Adrenal gland (tissue), 12 donors: ENCODE measurements around the gene LHPP. TPM values are rescaled to one million over a fixed set of nuclear protein-coding genes. Genes with fewer than 3 reads are reported as not detected.
A peak's percentile ranks its signal among the peaks of the same experiment; 100 is the strongest.

ENCODE experiments used
- DNase-seq, 7 donors: peaks; one replicate each; pipeline ENCODE4 v3.0.0-alpha.2; 2019 to 2020
- H3K27ac ChIP-seq, 5 donors: fragments of 200-600 bp; sonication (generic) in 4 of 5; 1 replicate in 3 of 5; 2 replicates in 2 of 5; pipeline versions ENCODE4 v1.5.1 to v1.8.0; 2016 to 2020; ENCODE audit warnings: mild to moderate bottlenecking in 1 of 5
- H3K27me3 ChIP-seq: fragments of 200-600 bp; 2 replicates; pipeline ENCODE4 v1.8.0; 2021
- H3K36me3 ChIP-seq, 2 donors: fragments of 200-600 bp; replicated peaks in 1 of 2; 1 replicate in 1 of 2; 2 replicates in 1 of 2; pipeline versions ENCODE4 v1.5.1 to v1.8.0; 2018 to 2022
- H3K4me1 ChIP-seq, 2 donors: fragments of 200-600 bp; replicated peaks in 1 of 2; 1 replicate in 1 of 2; 2 replicates in 1 of 2; pipeline versions ENCODE4 v1.5.1 to v1.8.0; 2018 to 2021
- H3K4me3 ChIP-seq, 4 donors: fragments of 200-600 bp; sonication (generic) in 3 of 4; one replicate each; pipeline ENCODE4 v1.5.1; 2016 to 2018
- H3K9me3 ChIP-seq, 3 donors: fragments of 200-600 bp; sonication (generic) in 1 of 3; replicated peaks in 1 of 3; 1 replicate in 2 of 3; 2 replicates in 1 of 3; pipeline versions ENCODE4 v1.5.1 to v1.8.0; 2016 to 2021
- POLR2A ChIP-seq, 2 donors: fragments of 450-650 bp; IDR thresholded peaks; one replicate each; pipeline ENCODE4 v1.6.1; 2017; ENCODE audit warnings: antibody characterized with exemption in 2 of 2, mild to moderate bottlenecking in 2 of 2, moderate library complexity in 1 of 2
- WGBS, 4 donors: extraction: QIAGEN DNeasy Blood & Tissue Kit in 2 of 4; methylation state at CpG; one replicate each; pipeline versions ENCODE4 v1.1.5 to v1.1.7; 2013 to 2017; 5-methylcytosine and 5-hydroxymethylcytosine counted together
- intact Hi-C, 2 donors: fragments of 100-400 bp; cut with DNase I; formaldehyde crosslinking; loops; one replicate each; pipeline versions ENCODE4 v1.14.1 to v1.15.0; 2022 to 2023
- polyA plus RNA-seq, 3 donors: library from polyadenylated mRNA; stranded (reverse); fragments of 200-250 nt in 2 of 3; fragments of 350-450 nt in 1 of 3; fragmentation: Illumina TruSeq in 1 of 3; extraction: RNeasy Lipid Tissue Mini Kit (QIAGEN cat#74804) in 1 of 3; gene quantifications; one replicate each; pipeline ENCODE4 v1.2.3, GENCODE V29; 2013 to 2014
- total RNA-seq, 9 donors: library from RNA; depleted of rRNA in 4 of 9; stranded (reverse); fragments of >200 nt in 4 of 9; fragments of 120-200 nt in 1 of 9; fragmentation: NEBNext Ultra II Directional in 1 of 9; extraction: Animal tissue kit (Norgen Biotek cat#: 25700) in 1 of 9; gene quantifications; one replicate each; pipeline versions ENCODE4 v1.1.0 to v1.2.4, GENCODE V29; 2013 to 2023
- TF ChIP-seq, protein P1 (sequence below), 6 experiments: fragments of 450-650 bp in 4 of 6; fragments of 200-600 bp in 2 of 6; sonication (generic) in 1 of 6; IDR thresholded peaks; 1 replicate in 5 of 6; 2 replicates in 1 of 6; pipeline versions ENCODE4 v1.5.1 to v1.8.0; 2016 to 2021; ENCODE audit warnings: antibody characterized with exemption in 6 of 6, mild to moderate bottlenecking in 2 of 6, moderate library complexity in 1 of 6
- donor health status: healthy with polysubstance abuse.
- donor health status: Bipolar disorder and iron deficiency.
- donor health status: DM: yes; HTN: yes; CAD: no.
- donor health status: DM: no; HTN: no; CAD: no.
- donor health status: DM: no; HTN: no; CAD: no.
- donor health status: DM: yes; HTN: yes; CAD: no.

The LHPP gene
- total and polyA plus RNA-seq, 12 donors, result 10.5 to 70.1 (median 43.4) TPM

DNA sequence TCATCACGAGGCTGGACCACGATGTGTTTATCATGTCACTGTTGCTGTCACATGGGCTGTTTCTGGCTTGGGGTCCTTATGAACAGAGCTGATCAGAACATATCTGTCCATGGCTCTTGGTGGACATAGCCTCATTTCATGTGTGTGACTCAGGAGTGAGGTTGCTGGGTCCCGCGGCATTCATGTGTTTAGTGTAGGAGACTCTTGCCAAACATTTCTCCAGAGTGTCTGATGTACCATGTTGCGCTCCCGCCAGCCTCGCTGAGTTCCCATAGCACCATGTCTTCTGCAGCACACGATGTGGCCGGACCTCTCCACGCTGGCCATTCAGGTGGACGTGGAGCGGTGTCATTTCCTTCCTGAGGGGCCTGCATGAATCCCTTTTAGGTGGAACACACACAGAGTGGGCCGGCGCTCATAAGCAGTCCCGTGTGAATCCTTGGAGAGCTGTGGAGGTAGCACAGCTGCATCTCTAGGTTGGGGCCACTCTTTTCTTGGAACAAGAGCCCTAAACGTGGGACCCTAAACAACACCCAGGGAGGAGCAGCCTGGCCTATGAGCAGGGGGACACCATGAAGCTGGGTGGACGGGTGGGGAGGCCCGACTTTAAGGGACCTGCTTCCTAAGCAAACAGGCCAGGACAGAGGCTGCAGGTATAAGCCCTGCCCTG is 134.6 kb downstream of the LHPP start:
- peak in 1 of 7 donors; percentile 10 for DNase-seq

GRCh38 chr10:124596962-124597845 is 135.6 kb downstream of the LHPP start:
- Histone ChIP-seq H3K36me3 (no peaks in the 10 kb centered on the region), H3K4me3 (no peak overlapping the region), H3K27me3 (no peaks in the 10 kb centered on the region), H3K4me1 (no peaks in the 10 kb centered on the region), H3K27ac (no peak overlapping the region), H3K9me3 (no peaks in the 10 kb centered on the region)
- no peak for TF ChIP-seq POLR2A (IDR thresholded peaks at IDR 0.05)
- TF ChIP-seq, protein P1, sequence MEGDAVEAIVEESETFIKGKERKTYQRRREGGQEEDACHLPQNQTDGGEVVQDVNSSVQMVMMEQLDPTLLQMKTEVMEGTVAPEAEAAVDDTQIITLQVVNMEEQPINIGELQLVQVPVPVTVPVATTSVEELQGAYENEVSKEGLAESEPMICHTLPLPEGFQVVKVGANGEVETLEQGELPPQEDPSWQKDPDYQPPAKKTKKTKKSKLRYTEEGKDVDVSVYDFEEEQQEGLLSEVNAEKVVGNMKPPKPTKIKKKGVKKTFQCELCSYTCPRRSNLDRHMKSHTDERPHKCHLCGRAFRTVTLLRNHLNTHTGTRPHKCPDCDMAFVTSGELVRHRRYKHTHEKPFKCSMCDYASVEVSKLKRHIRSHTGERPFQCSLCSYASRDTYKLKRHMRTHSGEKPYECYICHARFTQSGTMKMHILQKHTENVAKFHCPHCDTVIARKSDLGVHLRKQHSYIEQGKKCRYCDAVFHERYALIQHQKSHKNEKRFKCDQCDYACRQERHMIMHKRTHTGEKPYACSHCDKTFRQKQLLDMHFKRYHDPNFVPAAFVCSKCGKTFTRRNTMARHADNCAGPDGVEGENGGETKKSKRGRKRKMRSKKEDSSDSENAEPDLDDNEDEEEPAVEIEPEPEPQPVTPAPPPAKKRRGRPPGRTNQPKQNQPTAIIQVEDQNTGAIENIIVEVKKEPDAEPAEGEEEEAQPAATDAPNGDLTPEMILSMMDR (IDR thresholded peaks at IDR 0.05), result no peak
- peak in 1 of 7 donors; percentile 9 for DNase-seq
- intact Hi-C loops, result no loop called here
- 87 to 91% (median 88%) methylated on average over 14 to 21 of the region's 21 CpGs for WGBS, 4 donors

More for the DNA sequence above, 134.6 kb downstream of the LHPP start:
- intact Hi-C loops, result no loop called here
- no peak overlapping the region for H3K4me3 ChIP-seq
- H3K9me3 ChIP-seq, result no peaks in the 10 kb centered on the region
- no peaks in the 10 kb centered on the region for H3K27me3 ChIP-seq
- WGBS, 4 donors, result 85 to 96% (median 90%) methylated on average over 14 to 18 of the region's 18 CpGs
- no peak overlapping the region for H3K27ac ChIP-seq
- no peaks in the 10 kb centered on the region for H3K36me3 ChIP-seq
- H3K4me1 ChIP-seq, result no peaks in the 10 kb centered on the region
- TF ChIP-seq, protein P1 (IDR thresholded peaks at IDR 0.05), result no peak
- TF ChIP-seq POLR2A (IDR thresholded peaks at IDR 0.05), result no peak

GRCh38 chr10:124597846-124598165 is 136.2 kb downstream of the LHPP start:
- H3K36me3 ChIP-seq, result no peaks in the 10 kb centered on the region
- H3K9me3 ChIP-seq, result no peaks in the 10 kb centered on the region
- TF ChIP-seq POLR2A (IDR thresholded peaks at IDR 0.05), result no peak
- TF ChIP-seq, protein P1 (IDR thresholded peaks at IDR 0.05), result no peak
- no peak overlapping the region for H3K27ac ChIP-seq
- intact Hi-C loops, result no loop called here
- DNase-seq, result peak in 1 of 7 donors; percentile 9
- no peaks in the 10 kb centered on the region for H3K27me3 ChIP-seq
- WGBS, 4 donors, result 90 to 97% (median 94%) methylated on average over 6 to 10 of the region's 10 CpGs
- H3K4me3 ChIP-seq, result no peak overlapping the region
- H3K4me1 ChIP-seq, result no peaks in the 10 kb centered on the region

DNA sequence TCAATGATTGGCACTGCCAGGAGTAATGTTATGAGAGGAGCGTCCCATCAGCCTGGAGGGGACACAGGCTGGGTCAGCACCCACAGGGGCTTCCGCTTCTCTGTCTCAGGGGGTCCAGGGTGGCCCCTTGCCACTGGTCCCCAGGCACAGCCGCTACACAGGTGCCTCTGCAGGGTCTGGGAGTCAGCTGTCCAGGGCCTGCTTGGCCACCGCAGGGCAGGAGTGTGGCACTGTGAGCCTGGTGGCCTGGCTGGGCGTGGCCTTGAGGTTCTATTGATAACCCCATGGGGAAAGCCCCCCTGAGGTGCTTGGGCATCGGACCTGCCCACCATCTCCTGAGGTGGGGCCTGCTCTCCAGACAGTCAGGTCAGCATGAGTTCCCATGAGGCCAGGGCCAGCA is 136.6 kb downstream of the LHPP start:
- WGBS, 4 donors, result 81 to 96% (median 93%) methylated on average over 2 to 6 of the region's 6 CpGs
- TF ChIP-seq POLR2A (IDR thresholded peaks at IDR 0.05), result no peak
- TF ChIP-seq, protein P1 (IDR thresholded peaks at IDR 0.05), result no peak
- no peak overlapping the region for H3K27ac ChIP-seq

More for the DNA sequence above, 136.6 kb downstream of the LHPP start:
- no peaks in the 10 kb centered on the region for H3K27me3 ChIP-seq
- intact Hi-C loops, result no loop called here
- no peaks in the 10 kb centered on the region for H3K36me3 ChIP-seq
- no peaks in the 10 kb centered on the region for H3K4me1 ChIP-seq
- DNase-seq, result peak in 1 of 7 donors; percentile 11
- H3K9me3 ChIP-seq, result no peaks in the 10 kb centered on the region
- H3K4me3 ChIP-seq, result no peak overlapping the region
